ENCODE data around the gene DTX4. TPM values are rescaled to one million over a fixed set of nuclear protein-coding genes. Genes with fewer than 3 reads are reported as not detected.

Gene DTX4
- polyA plus RNA-seq, 1 of the 3 experiments (the other 2 are of a cell fraction) = 0.05 TPM

DNA sequence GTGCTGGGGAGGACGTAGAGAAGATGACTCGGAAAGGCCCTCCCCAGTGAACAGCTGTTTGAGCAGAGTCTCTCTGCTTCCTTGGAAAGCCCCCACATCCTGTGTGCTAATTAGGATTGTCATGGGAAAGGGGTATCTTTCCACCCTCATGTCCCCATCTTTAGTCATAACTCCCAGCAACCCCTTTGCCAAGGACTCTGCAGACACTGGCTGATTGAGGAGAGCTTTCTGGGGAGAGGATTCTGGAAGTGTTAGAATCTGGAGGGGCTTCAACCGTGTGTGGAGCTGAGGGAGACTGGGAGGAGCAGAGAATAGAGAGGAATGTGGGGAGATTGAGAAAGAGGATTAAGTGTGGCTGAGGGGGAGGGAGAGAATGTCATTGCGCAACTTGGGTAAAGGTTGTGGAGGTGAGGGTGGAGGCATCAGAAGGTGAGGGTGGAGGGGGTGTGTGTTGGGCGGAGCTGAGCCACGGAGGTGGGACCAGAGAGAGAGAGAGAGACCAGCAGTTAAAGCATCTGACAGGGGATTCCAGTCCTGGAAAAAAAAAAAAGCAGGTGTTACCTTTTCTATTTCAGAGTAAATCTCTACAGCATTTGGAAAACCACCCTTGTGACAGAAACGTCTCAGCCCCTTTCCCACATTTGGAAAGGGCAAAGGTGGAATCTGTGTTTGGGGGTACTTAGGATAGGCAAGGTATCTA, 2.2 kb downstream of the DTX4 start:
- no peak overlapping the region for H3K9ac ChIP-seq
- no peaks in the 10 kb centered on the region for H3K9me2 ChIP-seq
- peaks cover 0 to 12% of the 10 kb centered on the region in 2 experiments; a peak in 1 of 4 replicates for H3K4me1 ChIP-seq (ENCODE audit: control insufficient read depth in 1 of 2, insufficient read depth in 2 of 2, low read depth in 1 of 2, low read length in 1 of 2)
- WGBS (ENCODE audit: low lambda C conversion rate) = 62% methylated on average over 7 of the region's 7 CpGs
- H3K36me3 ChIP-seq (replicated peaks in 1 of 2; ENCODE audit: control insufficient read depth in 1 of 2, insufficient read depth in 2 of 2, low read length in 1 of 2) = no peaks in the 10 kb centered on the region
- H3K79me2 ChIP-seq (ENCODE audit: insufficient read depth) = no peaks in the 10 kb centered on the region
- DNase-seq = no peak
- H3K27me3 ChIP-seq (ENCODE audit: insufficient read depth) = peaks cover 39% of the 10 kb centered on the region
- TF ChIP-seq, protein P1, sequence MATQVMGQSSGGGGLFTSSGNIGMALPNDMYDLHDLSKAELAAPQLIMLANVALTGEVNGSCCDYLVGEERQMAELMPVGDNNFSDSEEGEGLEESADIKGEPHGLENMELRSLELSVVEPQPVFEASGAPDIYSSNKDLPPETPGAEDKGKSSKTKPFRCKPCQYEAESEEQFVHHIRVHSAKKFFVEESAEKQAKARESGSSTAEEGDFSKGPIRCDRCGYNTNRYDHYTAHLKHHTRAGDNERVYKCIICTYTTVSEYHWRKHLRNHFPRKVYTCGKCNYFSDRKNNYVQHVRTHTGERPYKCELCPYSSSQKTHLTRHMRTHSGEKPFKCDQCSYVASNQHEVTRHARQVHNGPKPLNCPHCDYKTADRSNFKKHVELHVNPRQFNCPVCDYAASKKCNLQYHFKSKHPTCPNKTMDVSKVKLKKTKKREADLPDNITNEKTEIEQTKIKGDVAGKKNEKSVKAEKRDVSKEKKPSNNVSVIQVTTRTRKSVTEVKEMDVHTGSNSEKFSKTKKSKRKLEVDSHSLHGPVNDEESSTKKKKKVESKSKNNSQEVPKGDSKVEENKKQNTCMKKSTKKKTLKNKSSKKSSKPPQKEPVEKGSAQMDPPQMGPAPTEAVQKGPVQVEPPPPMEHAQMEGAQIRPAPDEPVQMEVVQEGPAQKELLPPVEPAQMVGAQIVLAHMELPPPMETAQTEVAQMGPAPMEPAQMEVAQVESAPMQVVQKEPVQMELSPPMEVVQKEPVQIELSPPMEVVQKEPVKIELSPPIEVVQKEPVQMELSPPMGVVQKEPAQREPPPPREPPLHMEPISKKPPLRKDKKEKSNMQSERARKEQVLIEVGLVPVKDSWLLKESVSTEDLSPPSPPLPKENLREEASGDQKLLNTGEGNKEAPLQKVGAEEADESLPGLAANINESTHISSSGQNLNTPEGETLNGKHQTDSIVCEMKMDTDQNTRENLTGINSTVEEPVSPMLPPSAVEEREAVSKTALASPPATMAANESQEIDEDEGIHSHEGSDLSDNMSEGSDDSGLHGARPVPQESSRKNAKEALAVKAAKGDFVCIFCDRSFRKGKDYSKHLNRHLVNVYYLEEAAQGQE (IDR thresholded peaks at IDR 0.05; ENCODE audit: low read depth, low read length) = no peak
- no peak for TF ChIP-seq RFX5 (IDR thresholded peaks at IDR 0.05; ENCODE audit: low read length)
- TF ChIP-seq, protein P2, sequence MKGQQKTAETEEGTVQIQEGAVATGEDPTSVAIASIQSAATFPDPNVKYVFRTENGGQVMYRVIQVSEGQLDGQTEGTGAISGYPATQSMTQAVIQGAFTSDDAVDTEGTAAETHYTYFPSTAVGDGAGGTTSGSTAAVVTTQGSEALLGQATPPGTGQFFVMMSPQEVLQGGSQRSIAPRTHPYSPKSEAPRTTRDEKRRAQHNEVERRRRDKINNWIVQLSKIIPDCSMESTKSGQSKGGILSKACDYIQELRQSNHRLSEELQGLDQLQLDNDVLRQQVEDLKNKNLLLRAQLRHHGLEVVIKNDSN (IDR thresholded peaks at IDR 0.05; ENCODE audit: borderline replicate concordance, low read depth) = no peak
- TF ChIP-seq MXI1 (IDR thresholded peaks at IDR 0.05; ENCODE audit: low read depth, low read length) = no peak
- TF ChIP-seq, protein P3, sequence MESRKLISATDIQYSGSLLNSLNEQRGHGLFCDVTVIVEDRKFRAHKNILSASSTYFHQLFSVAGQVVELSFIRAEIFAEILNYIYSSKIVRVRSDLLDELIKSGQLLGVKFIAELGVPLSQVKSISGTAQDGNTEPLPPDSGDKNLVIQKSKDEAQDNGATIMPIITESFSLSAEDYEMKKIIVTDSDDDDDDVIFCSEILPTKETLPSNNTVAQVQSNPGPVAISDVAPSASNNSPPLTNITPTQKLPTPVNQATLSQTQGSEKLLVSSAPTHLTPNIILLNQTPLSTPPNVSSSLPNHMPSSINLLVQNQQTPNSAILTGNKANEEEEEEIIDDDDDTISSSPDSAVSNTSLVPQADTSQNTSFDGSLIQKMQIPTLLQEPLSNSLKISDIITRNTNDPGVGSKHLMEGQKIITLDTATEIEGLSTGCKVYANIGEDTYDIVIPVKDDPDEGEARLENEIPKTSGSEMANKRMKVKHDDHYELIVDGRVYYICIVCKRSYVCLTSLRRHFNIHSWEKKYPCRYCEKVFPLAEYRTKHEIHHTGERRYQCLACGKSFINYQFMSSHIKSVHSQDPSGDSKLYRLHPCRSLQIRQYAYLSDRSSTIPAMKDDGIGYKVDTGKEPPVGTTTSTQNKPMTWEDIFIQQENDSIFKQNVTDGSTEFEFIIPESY (IDR thresholded peaks at IDR 0.05; ENCODE audit: borderline replicate concordance, low read depth) = no peak
- TF ChIP-seq TCF12 (IDR thresholded peaks at IDR 0.05) = no peak
- TF ChIP-seq EP300 (IDR thresholded peaks at IDR 0.05; ENCODE audit: borderline replicate concordance in 1 of 2, low read depth in 1 of 2, low read length in 1 of 2) = no peak
- no peak for TF ChIP-seq FOXJ3 (CRISPR knock-in tag; IDR thresholded peaks at IDR 0.05)
- no peak for TF ChIP-seq JUND (IDR thresholded peaks at IDR 0.05)
- TF ChIP-seq, protein P4, sequence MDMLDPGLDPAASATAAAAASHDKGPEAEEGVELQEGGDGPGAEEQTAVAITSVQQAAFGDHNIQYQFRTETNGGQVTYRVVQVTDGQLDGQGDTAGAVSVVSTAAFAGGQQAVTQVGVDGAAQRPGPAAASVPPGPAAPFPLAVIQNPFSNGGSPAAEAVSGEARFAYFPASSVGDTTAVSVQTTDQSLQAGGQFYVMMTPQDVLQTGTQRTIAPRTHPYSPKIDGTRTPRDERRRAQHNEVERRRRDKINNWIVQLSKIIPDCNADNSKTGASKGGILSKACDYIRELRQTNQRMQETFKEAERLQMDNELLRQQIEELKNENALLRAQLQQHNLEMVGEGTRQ (IDR thresholded peaks at IDR 0.05; ENCODE audit: borderline replicate concordance, low read depth, low read length) = no peak
- H3K4me2 ChIP-seq = no peak overlapping the region
- no peaks in the 10 kb centered on the region for H3K9me3 ChIP-seq
- no peak overlapping the region for H3K27ac ChIP-seq (ENCODE audit: low read depth in 2 of 2, low read length in 1 of 2)
- POLR2A ChIA-PET = interaction anchor here (0.6 kb wide), 1 partner anchor 20 kb away, joined by 3 read pairs; no protein-coding TSS in a partner anchor
- no peak overlapping the region for H3K4me3 ChIP-seq (ENCODE audit: low read depth in 2 of 2, low read length in 1 of 2)
- CTCF ChIA-PET = interaction anchor here (0.6 to 6.5 kb wide), 6 partner anchors 11 to 179 kb away, joined by 3 to 58 read pairs (median 4); no protein-coding TSS in a partner anchor
- no peak overlapping the region for H2AFZ ChIP-seq (ENCODE audit: low read depth)
- no peaks in the 10 kb centered on the region for H4K20me1 ChIP-seq (ENCODE audit: insufficient read depth)
- H3F3A ChIP-seq (replicated peaks; ENCODE audit: insufficient read depth) = no peaks in the 10 kb centered on the region
